GM12874 (cell line): Measurements from ENCODE around the gene PPME1.

Experiments
- TF ChIP-seq, protein P1 (sequence below): IDR thresholded peaks from 2 replicates; pipeline ENCODE4 v1.5.1; 2011; ENCODE audit warnings: low read depth, mild to moderate bottlenecking, control low read depth, low read length, moderate library complexity; ENCODE audit not compliant: insufficient read depth

Gene PPME1

DNA sequence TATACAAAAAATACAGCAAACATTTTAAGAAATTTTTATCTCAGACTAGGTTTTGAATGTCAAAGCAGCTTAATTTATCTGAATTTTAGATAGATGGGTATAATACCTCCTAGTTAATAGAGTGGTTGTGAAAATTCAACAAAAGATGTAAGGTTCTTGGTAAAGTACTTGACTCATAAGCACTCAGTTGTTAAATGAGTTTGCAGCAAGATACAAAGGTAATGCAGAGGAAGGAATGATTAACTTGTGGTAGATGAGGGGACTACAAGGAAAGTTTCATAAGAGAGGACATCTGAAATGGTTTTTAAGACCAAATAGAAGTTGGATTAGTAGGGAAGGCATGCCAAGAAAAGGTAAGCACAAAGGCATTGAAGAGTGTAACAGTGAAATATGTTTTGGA, 37.4 kb downstream of the PPME1 start:
- TF ChIP-seq, protein P1, sequence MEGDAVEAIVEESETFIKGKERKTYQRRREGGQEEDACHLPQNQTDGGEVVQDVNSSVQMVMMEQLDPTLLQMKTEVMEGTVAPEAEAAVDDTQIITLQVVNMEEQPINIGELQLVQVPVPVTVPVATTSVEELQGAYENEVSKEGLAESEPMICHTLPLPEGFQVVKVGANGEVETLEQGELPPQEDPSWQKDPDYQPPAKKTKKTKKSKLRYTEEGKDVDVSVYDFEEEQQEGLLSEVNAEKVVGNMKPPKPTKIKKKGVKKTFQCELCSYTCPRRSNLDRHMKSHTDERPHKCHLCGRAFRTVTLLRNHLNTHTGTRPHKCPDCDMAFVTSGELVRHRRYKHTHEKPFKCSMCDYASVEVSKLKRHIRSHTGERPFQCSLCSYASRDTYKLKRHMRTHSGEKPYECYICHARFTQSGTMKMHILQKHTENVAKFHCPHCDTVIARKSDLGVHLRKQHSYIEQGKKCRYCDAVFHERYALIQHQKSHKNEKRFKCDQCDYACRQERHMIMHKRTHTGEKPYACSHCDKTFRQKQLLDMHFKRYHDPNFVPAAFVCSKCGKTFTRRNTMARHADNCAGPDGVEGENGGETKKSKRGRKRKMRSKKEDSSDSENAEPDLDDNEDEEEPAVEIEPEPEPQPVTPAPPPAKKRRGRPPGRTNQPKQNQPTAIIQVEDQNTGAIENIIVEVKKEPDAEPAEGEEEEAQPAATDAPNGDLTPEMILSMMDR, result no peak

DNA sequence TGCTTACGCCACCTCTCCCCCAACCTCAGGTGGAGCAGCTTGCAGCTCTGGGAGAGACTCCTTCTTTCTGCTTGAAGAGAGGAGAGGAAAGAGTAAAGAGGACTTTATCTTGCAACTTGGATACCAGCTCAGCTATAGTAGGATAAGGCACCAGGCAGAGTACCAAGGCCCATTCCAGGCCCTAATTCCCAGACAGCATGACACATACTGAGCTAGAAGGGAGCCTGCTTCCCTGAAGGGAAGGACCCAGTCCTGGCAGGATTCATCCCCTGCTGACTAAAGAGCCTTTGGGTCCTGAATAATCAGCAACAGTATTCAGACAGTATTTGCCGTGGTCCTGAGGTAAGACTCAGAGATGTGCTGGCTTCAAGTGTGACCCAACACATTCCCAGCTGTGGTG, 41.4 kb downstream of the PPME1 start:
- TF ChIP-seq, protein P1, result no peak

DNA sequence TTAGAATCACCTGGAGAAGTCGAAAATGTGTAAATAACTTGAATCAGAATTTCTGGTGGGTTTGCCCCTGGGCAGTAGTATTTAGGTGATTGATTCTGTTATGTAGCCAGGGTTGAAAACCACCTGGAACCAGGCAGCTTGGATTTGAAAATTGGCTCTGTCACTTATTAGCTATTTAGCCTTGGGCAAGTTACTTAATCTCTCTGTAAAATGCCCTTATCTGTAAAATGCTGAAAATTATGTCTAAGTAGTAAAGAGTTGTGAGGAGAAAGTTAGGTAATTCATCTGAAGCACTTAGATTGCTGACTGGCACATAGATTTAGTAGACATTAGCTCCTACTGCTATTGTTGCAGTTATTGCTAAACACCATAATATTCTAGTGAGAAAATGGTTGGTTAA, 49.3 kb downstream of the PPME1 start:
- TF ChIP-seq, protein P1, result no peak

DNA sequence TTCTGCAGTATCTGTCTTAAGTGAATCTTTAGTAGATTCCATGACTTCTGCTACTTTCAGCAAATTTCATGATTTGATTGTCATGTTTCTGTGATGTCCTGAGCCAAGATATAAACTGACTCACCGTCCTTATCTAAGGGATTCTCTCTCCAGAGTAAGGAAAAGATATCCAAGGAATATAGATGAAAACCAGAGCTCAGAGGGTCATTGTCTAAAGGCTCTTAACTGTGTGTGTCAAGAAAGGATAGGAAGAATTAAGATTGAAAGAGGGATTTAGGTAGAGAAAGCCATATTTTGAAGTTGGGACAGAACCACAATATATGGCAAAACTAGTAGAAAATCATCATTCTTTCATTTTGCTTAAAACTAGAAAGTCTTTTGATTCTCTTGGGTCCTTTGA, 50.7 kb downstream of the PPME1 start:
- TF ChIP-seq, protein P1, result no peak

DNA sequence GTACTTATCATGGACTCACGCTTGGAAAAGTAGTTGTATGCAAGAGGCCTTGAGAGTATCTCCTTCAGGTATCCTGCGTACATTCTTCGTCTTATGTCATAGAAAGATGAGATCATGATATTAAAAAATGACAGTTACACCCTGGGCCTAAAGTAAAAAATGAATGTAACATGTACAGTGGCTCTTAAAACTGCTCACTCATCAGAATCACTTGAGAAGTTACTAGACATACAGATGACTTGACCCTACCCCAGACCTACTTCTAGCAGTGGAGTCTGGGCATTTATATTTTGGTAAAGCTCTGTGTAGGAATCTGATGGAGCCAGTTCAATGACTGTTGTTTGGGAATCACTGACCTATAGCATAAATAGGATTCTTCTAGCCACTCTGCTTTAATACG, 54.5 kb downstream of the PPME1 start:
- TF ChIP-seq, protein P1, result no peak

DNA sequence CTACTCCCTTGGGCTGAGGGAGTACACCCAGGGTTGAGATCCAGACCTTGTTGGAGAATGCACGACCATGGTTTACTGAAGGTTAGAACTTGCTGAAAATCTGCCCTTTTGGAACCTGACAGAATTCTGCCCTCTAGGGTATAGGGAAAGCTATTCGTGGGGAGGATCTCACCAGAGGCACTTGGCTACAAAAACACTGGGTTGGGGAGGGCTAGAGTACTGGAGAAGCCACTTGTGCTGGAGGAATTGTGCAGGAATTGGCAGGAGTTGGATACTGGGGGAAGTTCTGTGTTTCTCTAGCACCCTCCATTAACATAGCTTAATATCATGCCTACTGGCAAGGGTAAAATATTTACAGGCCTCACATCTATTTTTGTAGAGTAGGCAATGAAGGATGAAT, 55.8 kb downstream of the PPME1 start:
- TF ChIP-seq, protein P1, result no peak

DNA sequence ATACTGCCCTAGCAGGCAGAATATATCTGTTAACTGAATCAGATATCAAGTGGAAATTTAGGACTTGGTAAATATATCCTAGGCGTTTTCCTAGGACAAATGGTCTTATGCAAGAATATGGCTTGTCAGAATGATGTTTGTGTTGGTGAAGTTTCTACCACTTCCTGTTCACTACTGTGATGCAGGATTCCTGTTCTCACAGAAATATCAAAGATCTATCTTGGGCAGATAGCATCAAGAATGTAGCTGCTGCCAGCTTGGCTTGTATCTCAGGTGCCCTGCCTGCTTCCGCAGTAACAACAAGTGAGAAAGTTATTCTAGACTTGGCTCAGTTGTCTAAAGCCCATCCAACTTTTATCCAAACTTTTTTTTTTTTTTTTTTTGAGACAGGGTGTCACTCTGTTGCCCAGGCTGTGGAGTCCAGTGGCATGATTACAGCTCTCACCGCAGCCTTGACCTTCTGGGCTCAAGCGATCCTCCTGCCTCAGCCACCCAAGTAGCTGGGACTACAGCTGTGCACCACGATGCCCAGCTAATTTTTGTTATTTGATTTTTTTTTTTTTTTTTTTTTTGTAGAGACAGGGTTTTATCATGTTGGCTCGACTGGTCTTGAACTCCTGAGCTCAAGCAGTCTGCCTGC, 61.3 kb downstream of the PPME1 start:
- TF ChIP-seq, protein P1, result no peak
